ENCODE results near the gene ZBTB20.

DNA sequence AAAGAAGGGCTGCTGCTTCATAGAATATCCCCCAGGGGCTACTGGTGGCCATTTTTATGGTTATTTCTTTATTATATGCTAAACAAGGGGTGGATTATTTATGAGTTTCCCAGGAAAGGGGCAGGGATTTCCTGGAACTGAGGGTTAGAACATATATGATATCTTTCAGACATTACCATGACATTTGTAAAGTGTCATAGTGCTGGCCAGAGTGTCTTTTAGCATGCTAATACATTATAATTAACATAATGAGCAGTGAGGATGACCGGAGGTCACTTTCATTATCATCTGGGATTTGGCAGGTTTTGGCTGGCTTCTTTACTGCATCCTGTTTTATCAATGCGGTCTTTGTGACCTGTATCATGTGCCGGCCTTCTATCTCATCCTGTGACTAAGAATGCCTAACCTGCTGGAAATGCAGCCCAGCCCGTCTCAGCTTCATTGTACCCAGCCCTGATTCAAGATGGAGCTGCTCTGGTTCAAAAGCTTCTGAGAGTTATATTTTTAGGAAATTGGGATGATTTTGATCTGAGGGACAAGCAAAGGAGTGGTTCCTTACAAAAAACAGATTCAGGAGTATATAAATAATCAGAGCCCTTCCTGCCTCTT is 9.1 kb upstream of the ZBTB20 start:
- TF ChIP-seq CSDC2 (CRISPR knock-in tag; IDR thresholded peaks at IDR 0.05): no peak
- TF ChIP-seq ZFP30 (CRISPR knock-in tag; IDR thresholded peaks at IDR 0.05): no peak
- no peak for TF ChIP-seq ZNF70 (CRISPR knock-in tag; IDR thresholded peaks at IDR 0.05)
- no peak for TF ChIP-seq ZC3H10 (CRISPR knock-in tag; IDR thresholded peaks at IDR 0.05)
- TF ChIP-seq RARB (CRISPR knock-in tag; IDR thresholded peaks at IDR 0.05): no peak
- no peak for TF ChIP-seq ESRRG (CRISPR knock-in tag; IDR thresholded peaks at IDR 0.05)
- TF ChIP-seq, protein P1, sequence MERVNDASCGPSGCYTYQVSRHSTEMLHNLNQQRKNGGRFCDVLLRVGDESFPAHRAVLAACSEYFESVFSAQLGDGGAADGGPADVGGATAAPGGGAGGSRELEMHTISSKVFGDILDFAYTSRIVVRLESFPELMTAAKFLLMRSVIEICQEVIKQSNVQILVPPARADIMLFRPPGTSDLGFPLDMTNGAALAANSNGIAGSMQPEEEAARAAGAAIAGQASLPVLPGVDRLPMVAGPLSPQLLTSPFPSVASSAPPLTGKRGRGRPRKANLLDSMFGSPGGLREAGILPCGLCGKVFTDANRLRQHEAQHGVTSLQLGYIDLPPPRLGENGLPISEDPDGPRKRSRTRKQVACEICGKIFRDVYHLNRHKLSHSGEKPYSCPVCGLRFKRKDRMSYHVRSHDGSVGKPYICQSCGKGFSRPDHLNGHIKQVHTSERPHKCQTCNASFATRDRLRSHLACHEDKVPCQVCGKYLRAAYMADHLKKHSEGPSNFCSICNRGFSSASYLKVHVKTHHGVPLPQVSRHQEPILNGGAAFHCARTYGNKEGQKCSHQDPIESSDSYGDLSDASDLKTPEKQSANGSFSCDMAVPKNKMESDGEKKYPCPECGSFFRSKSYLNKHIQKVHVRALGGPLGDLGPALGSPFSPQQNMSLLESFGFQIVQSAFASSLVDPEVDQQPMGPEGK (CRISPR knock-in tag; IDR thresholded peaks at IDR 0.05; ENCODE audit: borderline replicate concordance): no peak
- TF ChIP-seq ARNTL (CRISPR knock-in tag; IDR thresholded peaks at IDR 0.05; ENCODE audit: borderline replicate concordance, low read depth): no peak
- TF ChIP-seq ZFP3 (CRISPR knock-in tag; IDR thresholded peaks at IDR 0.05): no peak

Measured in SK-N-SH treated with all-trans-retinoic acid at 6 μM for 48 hours (cell line).